Prostate gland (tissue), 2 donors: Measurements from ENCODE around the gene FRMD3. TPM values are rescaled to one million over a fixed set of nuclear protein-coding genes. Genes with fewer than 3 reads are reported as not detected.

ENCODE experiments used
- DNase-seq: peaks from one replicate; pipeline ENCODE4 v3.0.0-alpha.2; 2019; ENCODE audit warnings: low spot score
- H3K27ac ChIP-seq, 2 donors: fragments of 200-600 bp; sonication (generic); 2 replicates each; pipeline ENCODE4 v1.5.1; 2017 to 2019
- H3K27me3 ChIP-seq: fragments of 200-600 bp; sonication (generic); replicated peaks from 2 replicates; pipeline ENCODE4 v1.5.1; 2019; ENCODE audit not compliant: insufficient read depth
- H3K36me3 ChIP-seq, 2 donors: fragments of 200-600 bp; sonication (generic); 1 replicate in 1 of 2; 2 replicates in 1 of 2; pipeline versions ENCODE4 v1.5.1 to v1.8.1; 2017 to 2019
- H3K4me1 ChIP-seq: fragments of 200-600 bp; sonication (generic); replicated peaks from 2 replicates; pipeline ENCODE4 v1.5.1; 2019
- H3K4me3 ChIP-seq, 2 donors: fragments of 200-600 bp; sonication (generic); 2 replicates each; pipeline ENCODE4 v1.5.1; 2017 to 2019
- H3K9me3 ChIP-seq: fragments of 200-600 bp; sonication (generic); 2 replicates; pipeline ENCODE4 v1.5.1; 2017
- CTCF ChIP-seq, 4 experiments: fragments of 200-600 bp in 2 of 4; fragments of 450-650 bp in 2 of 4; sonication (generic) in 2 of 4; IDR thresholded peaks; 1 replicate in 3 of 4; 2 replicates in 1 of 4; pipeline ENCODE4 v1.5.1; 2016 to 2019; ENCODE audit warnings: antibody characterized with exemption in 4 of 4, mild to moderate bottlenecking in 2 of 4, moderate library complexity in 2 of 4
- POLR2A ChIP-seq: fragments of 450-650 bp; IDR thresholded peaks from one replicate; pipeline ENCODE4 v1.6.1; 2016; ENCODE audit warnings: antibody characterized with exemption, mild to moderate bottlenecking
- POLR2AphosphoS5 ChIP-seq: sonication (generic); formaldehyde crosslinking; IDR thresholded peaks from one replicate; pipeline ENCODE4 v1.6.1; 2017; ENCODE audit warnings: antibody characterized with exemption
- WGBS: methylation state at CpG from one replicate; pipeline ENCODE4 v1.1.5; 2018; 5-methylcytosine and 5-hydroxymethylcytosine counted together
- intact Hi-C: fragments of 100-400 bp; cut with DNase I; formaldehyde crosslinking; loops from one replicate; pipeline ENCODE4 v1.14.2; 2022
- total RNA-seq, 2 donors: library from RNA; depleted of rRNA; stranded (reverse); fragments of >200 nt; gene quantifications; one replicate each; pipeline ENCODE4 v1.1.0, GENCODE V29; 2016

FRMD3 gene
- total RNA-seq, 2 donors from 2014 or later, result 2.3 to 3.4 TPM

GRCh38 chr9:83235526-83235925 is 302.7 kb downstream of the FRMD3 start:
- no peak for DNase-seq
- Histone ChIP-seq H3K4me1 (no peaks in the 10 kb centered on the region), H3K27me3 (no peaks in the 10 kb centered on the region), H3K27ac (no peak overlapping the region), H3K4me3 (no peak overlapping the region), H3K9me3 (no peaks in the 10 kb centered on the region), H3K36me3 (no peaks in the 10 kb centered on the region)
- intact Hi-C loops, result no loop called here
- no peak for TF ChIP-seq POLR2AphosphoS5
- no peak for TF ChIP-seq POLR2A
- no peak for TF ChIP-seq CTCF (IDR thresholded peaks at IDR 0.05)
- 73% methylated on average over 2 of the region's 2 CpGs for WGBS

GRCh38 chr9:83234541-83234940 is 303.7 kb downstream of the FRMD3 start:
- no peak for DNase-seq
- Histone ChIP-seq H3K27me3 (no peaks in the 10 kb centered on the region), H3K27ac (no peak overlapping the region), H3K4me1 (no peaks in the 10 kb centered on the region), H3K9me3 (no peaks in the 10 kb centered on the region), H3K36me3 (no peaks in the 10 kb centered on the region), H3K4me3 (no peak overlapping the region)
- TF ChIP-seq POLR2AphosphoS5 (no peak), CTCF (IDR thresholded peaks at IDR 0.05) (no peak), POLR2A (no peak)
- WGBS, result 88% methylated on average over 3 of the region's 3 CpGs
- intact Hi-C loops, result no loop called here

GRCh38 chr9:83233647-83234046 is 304.6 kb downstream of the FRMD3 start:
- TF ChIP-seq CTCF (IDR thresholded peaks at IDR 0.05), result no peak
- TF ChIP-seq POLR2AphosphoS5, result no peak
- no peak for TF ChIP-seq POLR2A
- H3K36me3 ChIP-seq, result no peaks in the 10 kb centered on the region
- DNase-seq, result no peak
- no peaks in the 10 kb centered on the region for H3K27me3 ChIP-seq
- 67% methylated on average over 2 of the region's 2 CpGs for WGBS
- no peak overlapping the region for H3K27ac ChIP-seq
- intact Hi-C loops, result no loop called here
- H3K4me3 ChIP-seq, result no peak overlapping the region
- H3K4me1 ChIP-seq, result no peaks in the 10 kb centered on the region
- H3K9me3 ChIP-seq, result no peaks in the 10 kb centered on the region

GRCh38 chr9:83231039-83231438 is 307.2 kb downstream of the FRMD3 start:
- TF ChIP-seq CTCF (IDR thresholded peaks at IDR 0.05) (no peak), POLR2A (no peak), POLR2AphosphoS5 (no peak)
- 50% methylated on average over 1 of the region's 1 CpG for WGBS

GRCh38 chr9:83220730-83221129 is 317.5 kb downstream of the FRMD3 start:
- DNase-seq, result no peak
- no peak for TF ChIP-seq POLR2A
- no peak for TF ChIP-seq CTCF (IDR thresholded peaks at IDR 0.05)
- TF ChIP-seq POLR2AphosphoS5, result no peak
- no peaks in the 10 kb centered on the region for H3K27me3 ChIP-seq
- intact Hi-C loops, result no loop called here
- no peak overlapping the region for H3K27ac ChIP-seq
- no peaks in the 10 kb centered on the region for H3K9me3 ChIP-seq
- 52% methylated on average over 3 of the region's 3 CpGs for WGBS
- H3K36me3 ChIP-seq, result no peaks in the 10 kb centered on the region
- no peak overlapping the region for H3K4me3 ChIP-seq
- no peaks in the 10 kb centered on the region for H3K4me1 ChIP-seq

More at GRCh38 chr9:83231039-83231438, 307.2 kb downstream of the FRMD3 start:
- Histone ChIP-seq H3K4me3 (no peak overlapping the region), H3K27ac (no peak overlapping the region), H3K27me3 (no peaks in the 10 kb centered on the region), H3K9me3 (no peaks in the 10 kb centered on the region), H3K4me1 (no peaks in the 10 kb centered on the region), H3K36me3 (no peaks in the 10 kb centered on the region)
- intact Hi-C loops, result no loop called here
- no peak for DNase-seq
